Muscle of leg (tissue), 11 donors: ENCODE measurements around the gene PODNL1. TPM values are rescaled to one million over a fixed set of nuclear protein-coding genes. Genes with fewer than 3 reads are reported as not detected.

Experiments
- DNase-seq: peaks from one replicate; pipeline ENCODE4 v3.0.0; 2013
- H3K27ac ChIP-seq: one replicate; pipeline ENCODE4 v1.5.1; 2013; ENCODE audit warnings: mild to moderate bottlenecking, low read length, control low read depth
- H3K27me3 ChIP-seq: one replicate; pipeline ENCODE4 v1.6.1; 2013; ENCODE audit warnings: low read length; ENCODE audit not compliant: control insufficient read depth, insufficient read depth
- H3K36me3 ChIP-seq: one replicate; pipeline ENCODE4 v1.6.1; 2013; ENCODE audit warnings: low read length; ENCODE audit not compliant: control insufficient read depth, insufficient read depth
- H3K4me1 ChIP-seq: one replicate; pipeline ENCODE4 v1.6.1; 2013; ENCODE audit warnings: low read length; ENCODE audit not compliant: control insufficient read depth, insufficient read depth
- H3K4me3 ChIP-seq: one replicate; pipeline ENCODE4 v1.5.1; 2013; ENCODE audit warnings: low read length, control low read depth
- H3K9me3 ChIP-seq: replicated peaks from 2 replicates; pipeline ENCODE4 v1.6.1; 2013; ENCODE audit warnings: low read depth, low read length; ENCODE audit not compliant: control insufficient read depth
- WGBS: methylation state at CpG from one replicate; pipeline ENCODE4 v1.1.5; 2013; ENCODE audit warnings: missing lambda C conversion rate; ENCODE audit not compliant: insufficient coverage; 5-methylcytosine and 5-hydroxymethylcytosine counted together
- polyA plus RNA-seq, 8 donors: library from polyadenylated mRNA; unstranded; fragments of 120-200 nt; gene quantifications; one replicate each; pipeline versions ENCODE4 v1.2.1 to v1.2.3, GENCODE V29; 2013; ENCODE audit warnings: inconsistent platforms in 1 of 8, low replicate concordance in 1 of 8; ENCODE audit not compliant: insufficient read length in 8 of 8, insufficient read depth in 1 of 8
- total RNA-seq: library from RNA; stranded (reverse); fragments of 120-200 nt; gene quantifications from one replicate; pipeline ENCODE4 v1.2.4, GENCODE V29; 2013

The PODNL1 gene
- total and polyA plus RNA-seq, 9 donors = 0.09 to 1.4 (median 0.97) TPM

DNA sequence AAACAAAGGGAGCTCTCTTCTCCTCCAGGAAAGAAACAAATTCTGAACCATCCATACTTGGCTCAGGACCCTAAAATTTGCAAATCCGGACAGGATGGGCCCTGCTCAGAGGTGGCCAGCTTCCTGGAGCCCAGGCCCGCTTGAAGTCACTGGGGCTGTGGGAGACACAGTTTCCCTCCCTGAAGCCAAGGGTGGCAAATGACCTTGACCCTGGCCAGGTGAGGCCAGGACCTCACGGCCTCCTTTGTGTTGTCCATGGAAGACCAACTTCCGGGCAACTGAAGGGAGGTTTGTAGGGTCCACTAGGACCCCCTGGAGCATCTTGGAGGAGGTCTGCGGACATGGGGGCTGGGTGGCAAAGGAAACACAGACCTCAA is 55.8 kb downstream of the PODNL1 start:
- 79% methylated on average over 2 of the region's 5 CpGs for WGBS
- no peak for DNase-seq
- H3K27ac ChIP-seq = no peak overlapping the region
- no peaks in the 10 kb centered on the region for H3K9me3 ChIP-seq
- H3K4me1 ChIP-seq = peaks cover 41% of the 10 kb centered on the region
- no peak overlapping the region for H3K4me3 ChIP-seq
- peaks cover 3% of the 10 kb centered on the region for H3K36me3 ChIP-seq
- no peaks in the 10 kb centered on the region for H3K27me3 ChIP-seq

DNA sequence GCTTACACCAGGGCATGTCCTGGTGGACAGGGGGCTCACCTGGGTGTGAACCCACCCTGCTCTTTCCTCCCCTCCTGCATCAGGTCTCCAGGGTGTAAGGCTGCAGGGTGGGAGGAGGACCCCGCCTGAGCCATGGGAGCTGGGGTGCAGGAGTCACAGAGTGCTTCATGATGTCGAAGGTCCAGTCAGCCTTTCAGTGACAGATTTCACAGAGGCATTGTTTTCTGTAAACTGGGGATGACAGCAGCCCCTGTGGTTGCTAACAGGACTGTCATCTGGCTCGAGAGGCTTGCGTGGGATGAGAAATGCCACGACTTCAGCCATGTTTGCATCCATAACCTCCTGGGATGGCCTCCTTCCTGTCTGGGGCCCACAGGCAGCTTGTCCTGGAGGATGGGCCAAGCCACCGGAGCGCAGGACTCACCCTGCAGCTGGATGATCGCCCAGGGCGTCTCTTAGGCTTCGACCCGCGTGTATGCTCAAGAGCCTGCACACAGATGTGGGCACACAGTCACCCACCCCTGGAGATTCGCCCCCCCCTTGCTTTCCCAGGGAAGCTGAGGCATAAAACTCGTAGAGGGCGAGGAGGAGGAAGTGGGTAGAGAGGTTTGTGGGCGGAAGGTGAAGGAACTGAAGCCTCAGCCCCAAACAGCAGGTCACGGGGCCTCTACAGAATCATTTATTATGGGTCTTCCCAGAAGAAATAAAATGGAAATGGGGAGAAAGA is 56.4 kb downstream of the PODNL1 start:
- Histone ChIP-seq H3K4me3 (no peak overlapping the region), H3K9me3 (no peaks in the 10 kb centered on the region), H3K36me3 (peaks cover 3% of the 10 kb centered on the region), H3K27ac (peak overlapping the region; percentile 78), H3K27me3 (no peaks in the 10 kb centered on the region), H3K4me1 (peaks cover 41% of the 10 kb centered on the region)
- peak; percentile 54 for DNase-seq
- WGBS = 31% methylated on average over 6 of the region's 17 CpGs

DNA sequence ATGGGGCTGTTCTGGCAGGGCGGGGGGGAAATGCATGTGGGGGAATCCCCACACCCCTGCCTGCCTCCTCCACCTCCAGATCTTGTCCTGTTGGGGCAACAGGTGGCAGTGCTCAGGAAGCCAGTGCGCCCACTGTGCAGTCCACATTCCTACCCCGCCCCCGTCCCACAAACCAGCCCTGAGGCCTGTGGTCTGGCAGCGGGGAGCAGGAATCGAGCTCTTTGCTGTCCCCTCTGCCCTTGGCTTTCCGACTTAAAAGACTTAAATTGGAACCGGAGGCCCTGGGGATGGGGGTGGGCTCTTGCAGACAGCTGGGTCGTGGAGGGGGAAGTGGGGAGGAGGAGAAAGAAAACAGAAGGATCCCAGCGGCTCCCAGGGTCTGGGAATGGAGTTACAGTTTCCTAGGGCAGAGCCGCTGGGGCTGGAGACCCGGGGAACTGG is 56.9 kb downstream of the PODNL1 start:
- peak; percentile 59 for DNase-seq
- peaks cover 3% of the 10 kb centered on the region for H3K36me3 ChIP-seq
- H3K4me1 ChIP-seq = peaks cover 41% of the 10 kb centered on the region

More for the DNA sequence above, 56.9 kb downstream of the PODNL1 start:
- Histone ChIP-seq H3K27me3 (no peaks in the 10 kb centered on the region), H3K9me3 (no peaks in the 10 kb centered on the region), H3K27ac (peak overlapping the region; percentile 78), H3K4me3 (no peak overlapping the region)
- WGBS = 16% methylated on average over 6 of the region's 12 CpGs

Other genes starting within 250 kb of the PODNL1 start
- 25.8 TPM for gene MRI1, start 173.9 kb downstream of the PODNL1 start, total RNA-seq
- 10 to 100 TPM; 15.6 to 27.9 (median 20.2) TPM for gene MRI1, start 173.9 kb downstream of the PODNL1 start, polyA plus RNA-seq
- gene C19orf53, start 164.0 kb downstream of the PODNL1 start, total RNA-seq = 107 TPM
- gene C19orf53, start 164.0 kb downstream of the PODNL1 start, polyA plus RNA-seq = 100 to 1,000 TPM; 108 to 139 (median 120) TPM
- gene ZSWIM4, start 143.0 kb downstream of the PODNL1 start, total RNA-seq = 1.5 TPM
- 1 to 10 TPM; 3.1 to 6.1 (median 4.5) TPM for gene ZSWIM4, start 143.0 kb downstream of the PODNL1 start, polyA plus RNA-seq
- 2.6 TPM for gene NANOS3, start 61.3 kb downstream of the PODNL1 start, total RNA-seq
- 1 to 10 TPM in 7 of 8 donors, under 1 TPM in 1; 0.71 to 3.4 (median 1.4) TPM for gene NANOS3, start 61.3 kb downstream of the PODNL1 start, polyA plus RNA-seq
- gene BRME1, start 32.3 kb downstream of the PODNL1 start, total RNA-seq = 2.1 TPM
- 1 to 10 TPM; 2.4 to 6.1 (median 4.0) TPM for gene BRME1, start 32.3 kb downstream of the PODNL1 start, polyA plus RNA-seq
- gene CC2D1A, start 32.2 kb downstream of the PODNL1 start, total RNA-seq = 8.7 TPM
- 10 to 100 TPM; 12.0 to 18.6 (median 15.3) TPM for gene CC2D1A, start 32.2 kb downstream of the PODNL1 start, polyA plus RNA-seq
- gene DCAF15, start 14.1 kb upstream of the PODNL1 start, total RNA-seq = 14.9 TPM
- 10 to 100 TPM; 18.6 to 26.1 (median 21.5) TPM for gene DCAF15, start 14.1 kb upstream of the PODNL1 start, polyA plus RNA-seq
- 1.8 TPM for gene RFX1, start 67.9 kb upstream of the PODNL1 start, total RNA-seq
- gene RFX1, start 67.9 kb upstream of the PODNL1 start, polyA plus RNA-seq = 1 to 10 TPM; 6.2 to 9.5 (median 7.3) TPM
- gene RLN3, start 89.7 kb upstream of the PODNL1 start, total RNA-seq = not detected
- gene RLN3, start 89.7 kb upstream of the PODNL1 start, polyA plus RNA-seq = not detected
- gene IL27RA, start 93.3 kb upstream of the PODNL1 start, total RNA-seq = 3.4 TPM
- gene IL27RA, start 93.3 kb upstream of the PODNL1 start, polyA plus RNA-seq = 1 to 10 TPM; 1.9 to 6.1 (median 4.1) TPM
- gene PALM3, start 123.7 kb upstream of the PODNL1 start, total RNA-seq = 0.18 TPM
- 1 to 10 TPM in 5 of 8 donors, under 1 TPM in 3; 0.33 to 2.3 (median 1.2) TPM for gene PALM3, start 123.7 kb upstream of the PODNL1 start, polyA plus RNA-seq
- 0.62 TPM for gene MISP3, start 134.4 kb upstream of the PODNL1 start, total RNA-seq
- gene MISP3, start 134.4 kb upstream of the PODNL1 start, polyA plus RNA-seq = 1 to 10 TPM in 2 of 8 donors, under 1 TPM in 6; 0.65 to 1.4 (median 0.78) TPM
- gene C19orf67, start 147.4 kb upstream of the PODNL1 start, total RNA-seq = 0.18 TPM
- gene C19orf67, start 147.4 kb upstream of the PODNL1 start, polyA plus RNA-seq = not detected
- gene SAMD1, start 152.3 kb upstream of the PODNL1 start, total RNA-seq = 27.1 TPM
- gene SAMD1, start 152.3 kb upstream of the PODNL1 start, polyA plus RNA-seq = 10 to 100 TPM; 38.3 to 53.6 (median 44.8) TPM
- 121 TPM for gene PRKACA, start 179.3 kb upstream of the PODNL1 start, total RNA-seq
- 100 to 1,000 TPM; 303 to 485 (median 426) TPM for gene PRKACA, start 179.3 kb upstream of the PODNL1 start, polyA plus RNA-seq
- gene ASF1B, start 198.2 kb upstream of the PODNL1 start, total RNA-seq = 6.6 TPM
- gene ASF1B, start 198.2 kb upstream of the PODNL1 start, polyA plus RNA-seq = 10 to 100 TPM in 7 of 8 donors, 1 to 10 TPM in 1; 8.2 to 15.1 (median 12.7) TPM